ENCODE measurements around the gene ADPRS.

- TF ChIP-seq EZH2 (IDR thresholded peaks at IDR 0.05; ENCODE audit: insufficient read depth, poor library complexity, severe bottlenecking) (no peak), EZH2phosphoT487 (IDR thresholded peaks at IDR 0.05; ENCODE audit: insufficient read depth, low read depth) (no peak)
Observed at GRCh38 chr1:36091698-36092097, 3.0 kb downstream of the ADPRS start.

Data from GM23248 (cell line).